ENCODE measurements around the gene PLA2G6. TPM values are rescaled to one million over a fixed set of nuclear protein-coding genes. Genes with fewer than 3 reads are reported as not detected.

The PLA2G6 gene
- total and polyA plus RNA-seq, 2 of the 13 experiments (the other 11 are each of a cell fraction or from before 2014, with no cell fraction given), result 4.8 to 11.5 TPM

DNA sequence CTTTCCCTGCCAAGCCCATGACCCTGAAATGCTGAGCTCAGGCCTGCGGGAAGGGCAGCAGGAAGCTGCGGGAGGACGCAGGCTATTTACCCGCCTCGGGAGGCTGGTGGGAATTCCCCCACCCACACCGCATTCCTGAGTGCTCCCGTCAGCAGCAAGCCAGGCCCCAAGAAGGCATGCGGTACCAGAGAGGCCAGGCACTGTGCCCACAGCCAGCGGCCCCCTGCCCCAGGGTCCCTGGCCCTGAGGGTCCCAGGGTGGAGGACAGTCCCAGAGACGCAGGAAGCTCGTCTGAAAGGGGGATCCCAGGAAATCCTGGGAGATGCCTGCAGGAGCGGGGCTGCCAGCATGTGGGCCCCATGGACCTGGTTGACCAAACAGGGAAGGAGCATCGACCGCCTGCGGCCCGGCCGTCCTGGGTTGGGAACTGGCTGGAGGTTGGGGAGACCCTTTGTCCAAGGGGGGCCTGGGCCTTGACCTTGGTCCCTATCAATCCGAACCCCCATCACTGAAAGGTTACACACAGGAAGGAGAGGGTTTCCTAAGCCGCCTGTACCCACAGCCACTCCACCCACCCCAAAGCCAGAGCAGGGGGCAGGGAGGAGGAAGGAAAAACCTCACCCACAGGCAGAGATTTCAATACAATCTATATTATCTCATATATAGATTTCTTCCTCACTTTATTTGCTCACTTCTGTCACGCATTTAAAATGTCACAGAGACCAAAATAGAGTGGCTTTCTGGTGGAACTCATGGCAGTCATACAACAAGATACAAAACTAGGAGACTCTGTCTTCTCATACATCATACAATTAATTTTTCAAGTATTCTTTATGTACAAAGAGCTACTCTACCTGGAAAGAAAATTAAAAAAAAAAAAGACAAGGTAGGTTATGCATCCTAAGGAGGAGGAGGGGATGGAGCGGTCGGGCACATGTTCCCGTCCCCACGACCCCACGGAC lies 37.3 kb upstream of the PLA2G6 start (continued):
- TF ChIP-seq ZBTB39 (CRISPR knock-in tag; IDR thresholded peaks at IDR 0.05) (0 out of 2 replicates have a peak, but pooled peaks have one; percentile 46), KLF15 (CRISPR knock-in tag; IDR thresholded peaks at IDR 0.05; ENCODE audit: borderline replicate concordance) (no peak), ZNF24 (IDR thresholded peaks at IDR 0.05) (no peak), HOXA3 (CRISPR knock-in tag; IDR thresholded peaks at IDR 0.05) (peak; percentile 67; the same call in 1 of the 2 replicates), ZMAT3 (CRISPR knock-in tag; conservative IDR thresholded peaks at IDR 0.05) (peak; percentile 84), MTA1 (CRISPR knock-in tag; IDR thresholded peaks at IDR 0.05; ENCODE audit: borderline replicate concordance) (peak; percentile 84; the same call in 1 of the 2 replicates), FOXP4 (CRISPR knock-in tag; IDR thresholded peaks at IDR 0.05) (peak; percentile 75), IKZF4 (CRISPR knock-in tag; IDR thresholded peaks at IDR 0.05; ENCODE audit: borderline replicate concordance, low read depth, not compliant biosample characterization) (peak; percentile 59), TFDP1 (CRISPR knock-in tag; IDR thresholded peaks at IDR 0.05; ENCODE audit: borderline replicate concordance) (peak; percentile 78; the same call in 1 of the 2 replicates), SRSF1 (optimal IDR thresholded peaks at IDR 0.05; ENCODE audit: low read depth, low read length) (peak; percentile 64)
- TF ChIP-seq, protein P1, sequence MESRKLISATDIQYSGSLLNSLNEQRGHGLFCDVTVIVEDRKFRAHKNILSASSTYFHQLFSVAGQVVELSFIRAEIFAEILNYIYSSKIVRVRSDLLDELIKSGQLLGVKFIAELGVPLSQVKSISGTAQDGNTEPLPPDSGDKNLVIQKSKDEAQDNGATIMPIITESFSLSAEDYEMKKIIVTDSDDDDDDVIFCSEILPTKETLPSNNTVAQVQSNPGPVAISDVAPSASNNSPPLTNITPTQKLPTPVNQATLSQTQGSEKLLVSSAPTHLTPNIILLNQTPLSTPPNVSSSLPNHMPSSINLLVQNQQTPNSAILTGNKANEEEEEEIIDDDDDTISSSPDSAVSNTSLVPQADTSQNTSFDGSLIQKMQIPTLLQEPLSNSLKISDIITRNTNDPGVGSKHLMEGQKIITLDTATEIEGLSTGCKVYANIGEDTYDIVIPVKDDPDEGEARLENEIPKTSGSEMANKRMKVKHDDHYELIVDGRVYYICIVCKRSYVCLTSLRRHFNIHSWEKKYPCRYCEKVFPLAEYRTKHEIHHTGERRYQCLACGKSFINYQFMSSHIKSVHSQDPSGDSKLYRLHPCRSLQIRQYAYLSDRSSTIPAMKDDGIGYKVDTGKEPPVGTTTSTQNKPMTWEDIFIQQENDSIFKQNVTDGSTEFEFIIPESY (CRISPR knock-in tag; IDR thresholded peaks at IDR 0.05), result peak; percentile 11; the same call in 1 of the 2 replicates
- TF ChIP-seq, protein P2, sequence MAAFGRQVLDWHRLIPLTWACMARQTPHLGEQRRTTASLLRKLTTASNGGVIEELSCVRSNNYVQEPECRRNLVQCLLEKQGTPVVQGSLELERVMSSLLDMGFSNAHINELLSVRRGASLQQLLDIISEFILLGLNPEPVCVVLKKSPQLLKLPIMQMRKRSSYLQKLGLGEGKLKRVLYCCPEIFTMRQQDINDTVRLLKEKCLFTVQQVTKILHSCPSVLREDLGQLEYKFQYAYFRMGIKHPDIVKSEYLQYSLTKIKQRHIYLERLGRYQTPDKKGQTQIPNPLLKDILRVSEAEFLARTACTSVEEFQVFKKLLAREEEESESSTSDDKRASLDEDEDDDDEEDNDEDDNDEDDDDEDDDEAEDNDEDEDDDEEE (CRISPR knock-in tag; IDR thresholded peaks at IDR 0.05), result peak; percentile 68; the same call in 1 of the 2 replicates
- TF ChIP-seq, protein P3, sequence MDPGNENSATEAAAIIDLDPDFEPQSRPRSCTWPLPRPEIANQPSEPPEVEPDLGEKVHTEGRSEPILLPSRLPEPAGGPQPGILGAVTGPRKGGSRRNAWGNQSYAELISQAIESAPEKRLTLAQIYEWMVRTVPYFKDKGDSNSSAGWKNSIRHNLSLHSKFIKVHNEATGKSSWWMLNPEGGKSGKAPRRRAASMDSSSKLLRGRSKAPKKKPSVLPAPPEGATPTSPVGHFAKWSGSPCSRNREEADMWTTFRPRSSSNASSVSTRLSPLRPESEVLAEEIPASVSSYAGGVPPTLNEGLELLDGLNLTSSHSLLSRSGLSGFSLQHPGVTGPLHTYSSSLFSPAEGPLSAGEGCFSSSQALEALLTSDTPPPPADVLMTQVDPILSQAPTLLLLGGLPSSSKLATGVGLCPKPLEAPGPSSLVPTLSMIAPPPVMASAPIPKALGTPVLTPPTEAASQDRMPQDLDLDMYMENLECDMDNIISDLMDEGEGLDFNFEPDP (CRISPR knock-in tag; conservative IDR thresholded peaks at IDR 0.05), result 0 out of 2 replicates have a peak, but pooled peaks have one; percentile 91
- TF ChIP-seq, protein P4, sequence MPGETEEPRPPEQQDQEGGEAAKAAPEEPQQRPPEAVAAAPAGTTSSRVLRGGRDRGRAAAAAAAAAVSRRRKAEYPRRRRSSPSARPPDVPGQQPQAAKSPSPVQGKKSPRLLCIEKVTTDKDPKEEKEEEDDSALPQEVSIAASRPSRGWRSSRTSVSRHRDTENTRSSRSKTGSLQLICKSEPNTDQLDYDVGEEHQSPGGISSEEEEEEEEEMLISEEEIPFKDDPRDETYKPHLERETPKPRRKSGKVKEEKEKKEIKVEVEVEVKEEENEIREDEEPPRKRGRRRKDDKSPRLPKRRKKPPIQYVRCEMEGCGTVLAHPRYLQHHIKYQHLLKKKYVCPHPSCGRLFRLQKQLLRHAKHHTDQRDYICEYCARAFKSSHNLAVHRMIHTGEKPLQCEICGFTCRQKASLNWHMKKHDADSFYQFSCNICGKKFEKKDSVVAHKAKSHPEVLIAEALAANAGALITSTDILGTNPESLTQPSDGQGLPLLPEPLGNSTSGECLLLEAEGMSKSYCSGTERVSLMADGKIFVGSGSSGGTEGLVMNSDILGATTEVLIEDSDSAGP (CRISPR knock-in tag; IDR thresholded peaks at IDR 0.05; ENCODE audit: borderline replicate concordance), result peak; percentile 81; the same call in 1 of the 2 replicates
